ENCODE measurements around the gene ZNF646.

Gene ZNF646

DNA sequence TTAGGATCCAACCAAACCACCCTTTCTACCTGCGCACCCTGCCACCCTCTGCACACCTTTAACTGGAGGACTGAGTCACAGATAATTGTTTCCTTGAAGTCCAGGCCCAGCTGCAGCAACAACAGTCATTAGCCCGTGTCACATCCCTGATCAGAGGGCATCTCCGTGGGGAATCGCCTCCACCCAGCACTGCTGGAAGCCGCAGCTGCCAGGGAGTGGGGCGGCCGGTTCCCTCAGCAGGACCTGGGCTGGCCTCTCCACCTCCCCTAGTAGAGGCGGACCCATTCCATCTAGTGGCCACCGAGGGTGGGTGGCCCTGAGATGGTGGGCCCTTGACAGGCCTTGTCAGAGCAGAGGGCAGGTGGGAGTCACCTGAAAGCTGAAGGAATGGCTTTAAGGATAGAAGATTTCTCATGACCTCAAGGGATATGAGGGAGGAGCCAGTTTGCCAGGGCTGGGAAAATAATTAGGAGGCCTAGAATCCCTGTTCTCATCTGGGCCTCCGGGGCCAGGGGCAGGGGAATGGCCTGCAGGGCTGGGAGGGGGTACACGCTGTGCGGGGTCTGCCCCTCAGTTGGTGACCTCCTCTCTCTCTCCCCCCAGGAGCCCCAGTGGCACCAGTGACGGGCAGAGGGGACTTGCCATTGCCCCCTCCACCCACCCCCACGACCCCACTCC is 8.3 kb downstream of the ZNF646 start:
- TF ChIP-seq, protein P1, sequence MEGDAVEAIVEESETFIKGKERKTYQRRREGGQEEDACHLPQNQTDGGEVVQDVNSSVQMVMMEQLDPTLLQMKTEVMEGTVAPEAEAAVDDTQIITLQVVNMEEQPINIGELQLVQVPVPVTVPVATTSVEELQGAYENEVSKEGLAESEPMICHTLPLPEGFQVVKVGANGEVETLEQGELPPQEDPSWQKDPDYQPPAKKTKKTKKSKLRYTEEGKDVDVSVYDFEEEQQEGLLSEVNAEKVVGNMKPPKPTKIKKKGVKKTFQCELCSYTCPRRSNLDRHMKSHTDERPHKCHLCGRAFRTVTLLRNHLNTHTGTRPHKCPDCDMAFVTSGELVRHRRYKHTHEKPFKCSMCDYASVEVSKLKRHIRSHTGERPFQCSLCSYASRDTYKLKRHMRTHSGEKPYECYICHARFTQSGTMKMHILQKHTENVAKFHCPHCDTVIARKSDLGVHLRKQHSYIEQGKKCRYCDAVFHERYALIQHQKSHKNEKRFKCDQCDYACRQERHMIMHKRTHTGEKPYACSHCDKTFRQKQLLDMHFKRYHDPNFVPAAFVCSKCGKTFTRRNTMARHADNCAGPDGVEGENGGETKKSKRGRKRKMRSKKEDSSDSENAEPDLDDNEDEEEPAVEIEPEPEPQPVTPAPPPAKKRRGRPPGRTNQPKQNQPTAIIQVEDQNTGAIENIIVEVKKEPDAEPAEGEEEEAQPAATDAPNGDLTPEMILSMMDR (conservative IDR thresholded peaks at IDR 0.05), result no peak
- no peak for TF ChIP-seq ZFX (IDR thresholded peaks at IDR 0.05)
- H3K27ac ChIP-seq, result no peak overlapping the region

DNA sequence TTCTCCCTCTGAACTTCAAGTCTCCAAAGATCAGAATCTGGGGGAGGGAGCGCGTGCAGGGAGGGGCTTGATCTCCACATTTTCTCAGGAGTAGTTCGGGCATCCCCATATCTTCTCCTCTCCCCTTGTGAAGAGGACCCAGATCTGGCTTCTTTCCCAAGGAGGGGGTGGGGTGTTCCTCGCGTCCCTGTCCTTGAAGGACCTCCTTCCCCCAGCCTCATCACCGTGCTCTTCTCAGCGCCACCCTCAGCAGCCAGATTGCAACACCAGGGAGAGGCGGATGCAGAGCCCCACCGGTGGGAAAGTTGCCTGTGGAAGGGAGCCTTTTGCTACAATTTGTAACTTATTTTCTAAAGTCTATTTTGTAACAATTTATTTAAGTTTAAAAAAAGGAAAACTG is 8.9 kb downstream of the ZNF646 start:
- H3K27ac ChIP-seq, result no peak overlapping the region
- no peak for TF ChIP-seq ZFX (IDR thresholded peaks at IDR 0.05)

DNA sequence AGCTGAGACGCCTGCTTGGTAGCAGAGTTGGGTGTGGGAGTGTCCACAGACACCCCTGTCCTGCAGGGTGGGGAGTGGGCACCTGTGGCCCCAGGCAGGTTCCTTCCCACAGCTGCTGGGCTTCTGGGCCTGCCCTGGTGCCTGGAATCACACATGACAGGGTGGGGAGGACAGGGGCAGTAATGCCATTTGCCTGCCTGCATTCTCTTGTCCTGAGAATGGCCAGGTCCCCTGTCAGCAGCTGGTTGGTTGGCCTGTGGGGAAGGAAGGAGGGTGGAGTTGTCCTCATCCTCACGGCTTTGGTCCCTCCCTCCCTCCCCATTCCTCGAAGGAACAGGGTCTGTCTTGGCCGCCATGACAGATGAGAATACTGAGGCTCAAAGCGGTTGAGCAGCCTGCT is 9.3 kb downstream of the ZNF646 start:
- no peak overlapping the region for H3K27ac ChIP-seq

DNA sequence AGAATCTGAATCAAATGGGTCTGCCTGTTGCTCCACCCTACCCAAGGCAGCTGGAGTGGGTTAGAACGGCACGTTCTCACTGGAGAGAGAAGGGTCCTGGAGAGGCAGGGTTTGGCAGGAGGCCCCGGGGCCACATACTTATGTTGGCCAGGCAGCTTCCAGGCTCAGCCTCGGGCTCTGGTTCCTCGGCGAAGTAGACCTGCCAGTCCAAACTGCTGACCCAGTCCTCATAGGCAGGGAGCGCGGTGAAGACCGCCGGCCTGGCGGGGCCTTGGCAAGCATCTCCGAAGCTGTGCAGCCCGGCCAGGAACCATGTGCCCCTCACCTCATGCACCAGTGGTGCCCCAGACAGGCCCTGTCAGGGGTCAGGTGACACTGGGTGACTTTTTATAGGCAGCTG is 9.8 kb downstream of the ZNF646 start:
- no peak for TF ChIP-seq ZFX (IDR thresholded peaks at IDR 0.05)
- TF ChIP-seq, protein P1 (conservative IDR thresholded peaks at IDR 0.05), result no peak
- no peak overlapping the region for H3K27ac ChIP-seq

More for the DNA sequence above, 9.3 kb downstream of the ZNF646 start:
- TF ChIP-seq, protein P1 (conservative IDR thresholded peaks at IDR 0.05), result no peak
- TF ChIP-seq ZFX (IDR thresholded peaks at IDR 0.05), result no peak

DNA sequence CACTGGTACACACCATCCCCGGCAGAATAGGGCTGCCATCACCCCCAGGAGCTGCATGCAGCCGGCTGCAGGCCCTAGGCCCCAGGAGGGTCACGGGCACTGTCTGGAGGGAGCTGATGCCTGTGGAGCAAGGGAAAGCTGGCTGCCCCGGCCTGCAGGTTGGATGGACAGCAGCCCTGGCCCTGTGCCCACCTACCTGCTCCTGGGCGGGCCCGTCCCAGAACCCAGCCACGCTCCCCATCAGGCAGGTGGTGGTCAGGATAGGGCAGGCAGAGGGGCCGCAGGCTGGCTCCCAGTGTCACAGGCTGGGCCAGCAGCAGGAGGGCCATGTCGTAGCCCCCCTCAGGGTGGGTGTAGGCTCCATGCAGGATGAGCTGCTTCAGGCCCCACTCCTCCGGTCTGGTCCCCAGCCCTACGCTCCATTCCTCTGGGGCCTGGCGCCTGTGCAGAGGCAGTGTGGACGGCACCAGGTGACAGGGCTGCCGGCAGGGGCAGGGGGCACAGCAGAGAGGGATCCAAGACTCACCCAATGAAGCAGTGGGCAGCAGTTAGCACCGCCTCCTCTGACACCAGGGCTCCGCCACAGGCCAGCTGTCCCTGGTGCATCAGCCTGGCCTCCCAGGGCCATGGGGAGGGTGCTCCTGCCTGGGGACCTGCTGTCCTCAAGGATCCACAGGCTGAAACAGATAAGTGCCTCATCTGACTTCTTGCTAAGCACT is 10.5 kb downstream of the ZNF646 start:
- TF ChIP-seq ZFX (IDR thresholded peaks at IDR 0.05), result no peak
- TF ChIP-seq, protein P1 (conservative IDR thresholded peaks at IDR 0.05), result no peak
- H3K27ac ChIP-seq, result no peak overlapping the region

DNA sequence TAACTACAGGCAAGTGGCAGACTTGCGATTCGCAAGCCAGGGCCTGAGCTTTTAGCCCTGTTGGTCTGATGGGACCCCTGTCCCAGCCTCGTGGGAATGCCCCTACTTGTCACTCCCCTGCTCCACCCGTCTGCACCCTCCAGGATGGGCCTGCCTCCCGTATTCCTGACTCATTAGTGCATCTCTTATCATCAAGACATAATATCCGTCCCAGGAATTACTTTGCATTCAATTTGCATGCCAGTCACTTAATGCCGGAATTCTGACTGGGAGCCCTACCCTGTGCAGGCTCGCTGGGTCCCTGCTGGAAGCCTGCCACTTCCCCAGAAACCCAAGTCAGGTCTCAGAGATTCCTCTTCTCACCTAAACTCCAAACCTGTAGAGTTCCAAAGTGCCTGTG is 11.2 kb downstream of the ZNF646 start:
- TF ChIP-seq, protein P1 (conservative IDR thresholded peaks at IDR 0.05), result no peak
- TF ChIP-seq ZFX (IDR thresholded peaks at IDR 0.05), result no peak
- no peak overlapping the region for H3K27ac ChIP-seq

DNA sequence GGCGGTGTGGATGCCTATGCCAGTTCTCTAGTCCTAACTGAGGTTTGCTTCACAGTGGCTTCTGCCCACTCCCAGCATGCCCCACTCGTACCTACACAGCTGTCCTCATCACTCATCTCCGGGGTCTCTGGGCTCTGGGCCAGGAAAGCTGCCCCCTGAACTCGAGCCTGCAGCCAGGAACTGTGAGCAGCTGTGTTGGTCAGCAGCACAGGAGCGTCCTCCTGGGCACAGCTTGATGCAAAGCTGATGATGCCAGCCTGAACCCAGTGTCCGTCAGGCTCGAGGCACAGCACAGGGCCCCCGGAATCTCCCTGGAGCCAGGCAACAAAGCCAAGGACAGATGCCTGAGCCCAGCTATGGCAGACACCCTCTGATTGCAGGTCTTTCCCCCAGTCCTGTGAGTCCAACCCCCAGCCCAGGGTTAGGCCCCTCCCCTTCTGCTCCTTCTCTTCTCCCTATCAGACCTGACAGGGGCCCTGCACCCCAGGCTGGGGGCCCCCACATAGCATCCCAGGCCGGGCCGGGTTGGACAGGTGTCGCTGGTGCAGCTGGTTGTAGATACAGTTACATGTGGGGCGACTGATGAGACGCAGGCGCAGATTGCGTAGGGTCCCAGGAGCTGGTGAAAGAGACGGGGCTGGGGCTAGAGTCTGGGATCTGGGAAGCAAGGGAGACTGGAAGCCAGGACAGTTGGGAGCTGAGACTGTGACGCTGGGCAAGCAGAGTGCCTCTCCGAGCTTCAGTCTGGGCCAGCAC is 11.8 kb downstream of the ZNF646 start:
- TF ChIP-seq, protein P1 (conservative IDR thresholded peaks at IDR 0.05), result no peak
- no peak for TF ChIP-seq ZFX (IDR thresholded peaks at IDR 0.05)
- no peak overlapping the region for H3K27ac ChIP-seq
